HEK293 (cell line): Measurements from ENCODE around the gene PGAM4.

Source experiments
- ATF2 ChIP-seq: fragments of 450-650 bp; formaldehyde crosslinking; IDR thresholded peaks from 2 replicates; pipeline ENCODE4 v1.5.1; 2016; ENCODE audit warnings: missing biosample characterization, missing genetic modification characterization, low read depth
- CTCF ChIP-seq: fragments of 450-650 bp; formaldehyde crosslinking; IDR thresholded peaks from 2 replicates; pipeline ENCODE4 v1.5.1; 2016; ENCODE audit warnings: missing biosample characterization, missing genetic modification characterization
- PBX3 ChIP-seq: sonication (generic); formaldehyde crosslinking; IDR thresholded peaks from 2 replicates; pipeline ENCODE4 v1.8.1; 2022; ENCODE audit warnings: mild to moderate bottlenecking, moderate library complexity, missing genetic modification reagents
- PRDM4 ChIP-seq: fragments of 450-650 bp; formaldehyde crosslinking; IDR thresholded peaks from 2 replicates; pipeline ENCODE4 v1.5.1; 2017; ENCODE audit warnings: missing biosample characterization, missing genetic modification characterization
- TRIM28 ChIP-seq: IDR thresholded peaks from 2 replicates; pipeline ENCODE4 v1.6.1; 2011; ENCODE audit warnings: low read length, control low read depth, borderline replicate concordance
- ZNF121 ChIP-seq: fragments of 450-650 bp; formaldehyde crosslinking; IDR thresholded peaks from 2 replicates; pipeline ENCODE4 v1.5.1; 2016; ENCODE audit warnings: missing biosample characterization, missing genetic modification characterization
- ZNF18 ChIP-seq: fragments of 450-650 bp; formaldehyde crosslinking; IDR thresholded peaks from 2 replicates; pipeline ENCODE4 v1.5.1; 2016; ENCODE audit warnings: missing biosample characterization, missing genetic modification characterization
- ZNF23 ChIP-seq: fragments of 450-650 bp; formaldehyde crosslinking; IDR thresholded peaks from 2 replicates; pipeline ENCODE4 v1.5.1; 2016; ENCODE audit warnings: missing biosample characterization, missing genetic modification characterization, borderline replicate concordance
- ZNF239 ChIP-seq: fragments of 450-650 bp; formaldehyde crosslinking; IDR thresholded peaks from 2 replicates; pipeline ENCODE4 v1.5.1; 2016; ENCODE audit warnings: missing biosample characterization, missing genetic modification characterization
- ZNF747 ChIP-seq: fragments of 450-650 bp; formaldehyde crosslinking; IDR thresholded peaks from 2 replicates; pipeline ENCODE4 v1.5.1; 2016; ENCODE audit warnings: missing biosample characterization, missing genetic modification characterization

- TF ChIP-seq CTCF (tag by site-specific recombination) (no peak), ATF2 (tag by site-specific recombination) (no peak), ZNF23 (tag by site-specific recombination) (no peak), ZNF239 (no peak), PRDM4 (tag by site-specific recombination) (no peak), TRIM28 (no peak), ZNF18 (tag by site-specific recombination) (no peak), ZNF121 (no peak), PBX3 (CRISPR knock-in tag) (no peak), ZNF747 (tag by site-specific recombination) (no peak)
Measured at GRCh38 chrX:77924320-77924859, 45.0 kb downstream of the PGAM4 start.
